NCI-H2029 treated with DMSO at 0.1 percent for 48 hours (cell line): Measurements from ENCODE around the gene HGD.
"Not testable (repeated sequence)": the region's sequence is repeated elsewhere in the genome, so short reads cannot be mapped to it uniquely, and the experiment has no call there.

Experiments
- DNase-seq: peaks from one replicate; lab custom pipeline; 2025; lab: John Stamatoyannopoulos, UW

Gene HGD, protein sequence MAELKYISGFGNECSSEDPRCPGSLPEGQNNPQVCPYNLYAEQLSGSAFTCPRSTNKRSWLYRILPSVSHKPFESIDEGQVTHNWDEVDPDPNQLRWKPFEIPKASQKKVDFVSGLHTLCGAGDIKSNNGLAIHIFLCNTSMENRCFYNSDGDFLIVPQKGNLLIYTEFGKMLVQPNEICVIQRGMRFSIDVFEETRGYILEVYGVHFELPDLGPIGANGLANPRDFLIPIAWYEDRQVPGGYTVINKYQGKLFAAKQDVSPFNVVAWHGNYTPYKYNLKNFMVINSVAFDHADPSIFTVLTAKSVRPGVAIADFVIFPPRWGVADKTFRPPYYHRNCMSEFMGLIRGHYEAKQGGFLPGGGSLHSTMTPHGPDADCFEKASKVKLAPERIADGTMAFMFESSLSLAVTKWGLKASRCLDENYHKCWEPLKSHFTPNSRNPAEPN

GRCh38 chr3:120682095-120682681, at the start of gene HGD:
Gene HGD (minus strand): TSS chr3:120682239. CDS start chr3:120682111, 128 bp downstream.
- no peak for DNase-seq

DNA sequence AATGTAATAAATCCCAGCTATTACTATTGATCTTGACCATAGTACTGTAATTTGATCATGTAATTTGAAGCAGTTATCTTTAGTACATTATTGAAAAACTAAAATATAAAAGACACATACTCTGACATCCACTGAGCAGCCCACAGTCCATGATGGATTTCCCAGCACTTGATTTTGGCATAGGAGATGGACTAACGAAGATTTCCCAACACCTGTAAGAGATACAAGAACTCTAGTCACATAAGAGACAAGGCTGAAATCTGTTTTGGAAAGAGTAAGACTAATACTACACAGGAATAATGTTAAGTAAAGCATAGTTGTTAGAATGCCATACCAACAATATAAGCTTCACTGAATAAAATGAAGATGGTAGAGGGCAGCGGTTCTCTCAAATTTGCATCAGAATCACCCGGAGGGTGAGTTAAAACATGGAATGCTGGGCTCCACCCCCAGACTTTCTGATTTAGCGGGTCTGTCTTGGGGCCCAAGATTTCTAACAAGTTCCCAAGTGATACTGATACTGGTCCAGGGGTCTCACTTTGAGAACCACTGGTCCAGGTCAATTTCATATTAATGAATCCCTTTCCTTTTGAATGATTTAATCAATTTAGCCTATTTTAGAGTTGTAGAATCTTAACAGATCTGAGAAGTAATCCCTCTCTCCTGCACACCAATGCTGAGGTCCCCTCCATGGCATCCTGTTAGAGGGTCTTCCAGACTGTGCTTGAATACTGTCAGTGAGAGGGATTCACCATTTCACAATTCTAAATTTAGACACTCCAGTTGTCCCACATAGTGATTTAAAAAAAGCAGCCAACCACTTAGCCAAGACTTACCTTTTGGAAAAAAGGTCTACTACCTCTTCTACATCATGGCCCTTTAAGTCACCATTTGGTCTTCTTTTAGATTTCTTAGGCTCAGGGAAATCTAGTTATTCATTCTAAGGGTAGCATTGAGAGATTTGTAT, 48.8 kb upstream of the HGD start:
- DNase-seq = no peak

DNA sequence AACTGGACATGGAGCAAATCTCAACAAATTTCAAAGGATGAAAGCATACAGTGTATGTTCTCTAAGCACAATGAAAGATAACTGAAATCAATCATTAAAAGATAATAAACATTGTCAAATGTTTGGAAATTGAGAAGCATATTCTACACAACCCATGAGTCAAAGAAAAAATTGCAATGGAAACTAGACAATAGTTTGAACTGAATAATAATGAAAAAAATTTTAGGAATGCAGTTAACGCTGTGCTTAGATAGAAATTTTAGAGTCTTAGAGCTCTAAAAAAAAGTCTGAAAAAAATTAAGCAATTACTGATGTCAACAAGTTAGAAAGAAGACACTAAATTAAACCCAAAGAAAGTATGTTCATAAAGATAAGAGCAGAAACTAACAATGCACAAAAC, 44.8 kb upstream of the HGD start:
- DNase-seq = no peak

GRCh38 chr3:120719167-120719834, 37.3 kb upstream of the HGD start:
- DNase-seq = not testable (repeated sequence)

GRCh38 chr3:120713262-120713661, 31.2 kb upstream of the HGD start:
- no peak for DNase-seq

DNA sequence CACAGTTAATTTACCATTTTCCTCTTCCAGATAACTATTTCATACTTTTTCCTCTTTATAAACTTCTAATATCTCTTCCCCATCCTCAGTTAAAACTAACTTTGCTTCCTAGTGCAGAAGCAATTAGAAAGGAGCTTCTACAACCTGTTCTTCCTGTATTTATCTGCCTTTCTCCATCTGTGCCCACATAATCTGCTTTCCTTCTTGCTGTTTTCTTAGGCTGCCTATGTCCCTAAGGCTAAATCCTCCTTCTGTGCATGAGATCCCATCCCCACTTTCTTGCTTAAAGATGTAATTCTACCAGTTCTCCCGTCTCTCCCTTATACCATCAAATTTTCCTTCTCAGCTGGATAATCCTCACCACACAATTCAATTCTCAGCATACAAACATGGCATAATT, 28.3 kb upstream of the HGD start:
- DNase-seq = no peak

- DNase-seq = no peak
Measured at GRCh38 chr3:120708408-120708807, 26.4 kb upstream of the HGD start.

DNA sequence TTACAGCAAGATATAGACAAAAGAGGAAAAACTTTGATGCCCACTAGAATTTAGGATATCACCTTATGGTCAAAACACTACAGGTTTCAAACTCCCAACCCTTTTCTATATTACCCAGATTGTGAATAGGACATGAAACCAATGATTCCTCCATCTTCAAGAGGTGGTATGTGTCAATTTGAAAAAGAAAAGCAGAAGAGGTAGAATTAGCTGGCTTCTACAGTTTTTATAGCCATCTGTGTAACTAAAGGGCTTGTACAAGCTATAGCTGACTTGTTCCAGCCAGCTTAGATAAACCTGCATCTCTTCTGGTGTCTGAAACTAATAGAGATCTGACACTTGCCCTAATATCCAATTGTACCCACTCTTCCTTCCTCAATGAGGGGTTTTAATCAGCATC, 24.9 kb upstream of the HGD start:
- no peak for DNase-seq

DNA sequence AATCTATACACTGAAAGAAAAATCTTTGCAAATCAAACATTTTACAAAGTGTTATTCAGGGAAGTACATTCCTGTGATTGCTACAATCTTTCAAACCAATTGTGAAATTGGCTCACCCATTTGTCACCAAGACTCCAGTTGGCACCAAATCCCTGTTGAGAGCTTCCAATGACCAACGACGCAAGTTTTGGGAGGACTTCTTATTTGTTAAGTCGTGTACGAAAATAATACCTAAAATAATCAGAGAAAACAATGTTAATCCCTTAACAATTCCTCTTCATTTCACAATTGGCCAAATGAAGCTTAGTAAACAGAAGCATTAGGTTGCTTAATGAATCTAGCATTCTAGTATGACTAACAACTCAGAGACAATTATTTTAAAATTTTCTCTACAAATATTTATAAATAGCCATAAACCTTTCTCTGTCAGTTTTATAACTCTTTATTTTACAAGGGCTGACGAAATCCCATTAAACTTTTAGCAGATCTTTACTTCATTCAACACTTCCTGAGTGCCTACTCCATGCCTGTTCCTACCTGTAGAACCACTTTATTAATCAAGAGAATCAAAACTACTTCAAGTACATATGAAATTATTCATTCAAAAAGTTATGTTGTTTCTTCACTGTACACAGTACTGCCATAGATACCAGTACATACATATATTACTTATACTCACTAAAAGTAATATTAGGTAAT, 24.0 kb upstream of the HGD start:
- no peak for DNase-seq

DNA sequence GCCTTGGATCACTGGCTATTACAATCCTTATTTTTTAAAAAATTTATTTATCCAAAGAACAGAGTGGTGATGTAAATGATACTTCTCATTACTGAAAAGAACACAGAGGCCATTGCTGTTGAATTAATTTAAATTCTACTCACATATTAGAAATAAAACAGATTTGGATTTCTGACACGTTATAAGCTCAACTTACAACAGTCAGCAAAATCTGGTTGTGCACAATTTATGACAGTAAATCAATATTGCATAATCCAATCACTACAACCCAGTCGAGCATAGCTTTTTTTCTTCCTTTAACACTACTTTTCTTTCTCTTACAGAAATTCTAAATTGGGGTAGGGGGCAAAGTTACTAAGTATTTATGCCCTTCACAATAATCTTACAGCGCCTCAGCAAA, 17.3 kb upstream of the HGD start:
- DNase-seq = no peak

DNA sequence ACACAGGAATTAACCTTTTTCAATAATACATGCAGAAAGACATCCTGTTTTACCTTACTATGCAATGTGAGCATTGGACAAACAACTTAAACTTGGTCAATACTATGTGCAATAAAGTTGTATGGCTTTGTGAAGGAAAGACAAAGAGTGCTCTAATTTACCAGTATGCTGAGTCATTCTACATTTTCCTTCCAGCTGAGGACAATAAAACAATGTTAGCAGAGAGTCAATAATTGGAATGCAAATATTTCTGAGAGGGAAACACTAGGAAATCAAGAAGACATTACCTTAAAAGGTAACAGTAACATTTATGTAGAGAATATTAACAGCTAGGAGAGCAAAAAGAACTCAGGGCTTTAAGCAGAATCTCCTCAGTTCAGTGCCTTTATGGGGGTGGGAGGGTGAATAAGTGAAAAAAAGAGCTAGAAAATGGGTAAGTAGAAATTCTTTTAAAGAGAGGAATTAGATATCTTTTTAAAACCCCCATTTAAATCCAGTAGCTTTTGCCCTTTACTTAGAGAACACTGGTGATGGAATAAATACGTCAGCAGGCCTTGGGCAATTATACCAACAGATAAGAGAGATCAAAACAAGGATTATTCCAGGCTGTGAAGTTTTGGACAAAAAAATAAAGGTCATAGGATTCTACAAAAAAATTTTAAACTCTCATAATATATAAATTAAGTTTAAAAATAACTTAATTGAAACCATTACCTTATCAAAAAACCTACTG, 11.6 kb upstream of the HGD start:
- peak; percentile 75 for DNase-seq

GRCh38 chr3:120689395-120689794, 7.4 kb upstream of the HGD start:
- no peak for DNase-seq

- no peak for DNase-seq
Measured at GRCh38 chr3:120688121-120688520, 6.1 kb upstream of the HGD start.

GRCh38 chr3:120685411-120685810, 3.4 kb upstream of the HGD start:
- DNase-seq = no peak

GRCh38 chr3:120684896-120685295, 2.9 kb upstream of the HGD start:
- no peak for DNase-seq

DNA sequence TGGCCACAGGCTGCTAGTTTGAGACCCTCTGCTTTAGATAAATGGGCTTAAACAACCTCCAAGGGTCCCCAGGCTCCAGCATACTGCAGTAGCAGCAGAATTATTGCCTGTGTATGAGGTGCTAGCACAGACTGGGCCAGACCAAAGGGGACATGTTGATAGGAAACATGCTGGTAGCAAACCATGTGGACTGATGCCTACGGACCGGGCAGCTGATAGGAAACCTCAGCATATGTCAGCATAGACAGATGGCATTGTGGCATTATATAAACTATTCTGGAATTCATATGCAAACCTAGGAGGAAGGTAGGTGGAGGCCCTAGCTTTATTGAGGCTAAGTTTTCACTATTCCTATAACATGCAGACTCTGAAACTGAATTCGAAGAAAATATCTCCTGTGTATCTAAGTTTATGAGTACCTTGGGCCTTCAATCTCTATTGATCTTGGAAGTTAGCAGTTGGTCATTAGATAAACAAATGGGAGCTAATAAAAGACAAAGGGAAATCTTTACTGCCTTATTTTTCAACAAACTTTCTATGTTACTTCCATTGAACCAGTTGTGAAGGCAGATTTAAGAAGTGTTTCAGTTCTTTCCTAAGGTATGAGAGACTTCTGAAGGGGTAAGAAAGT, 1.7 kb upstream of the HGD start:
- DNase-seq = no peak

GRCh38 chr3:120683213-120683612, 1.2 kb upstream of the HGD start:
- no peak for DNase-seq

DNA sequence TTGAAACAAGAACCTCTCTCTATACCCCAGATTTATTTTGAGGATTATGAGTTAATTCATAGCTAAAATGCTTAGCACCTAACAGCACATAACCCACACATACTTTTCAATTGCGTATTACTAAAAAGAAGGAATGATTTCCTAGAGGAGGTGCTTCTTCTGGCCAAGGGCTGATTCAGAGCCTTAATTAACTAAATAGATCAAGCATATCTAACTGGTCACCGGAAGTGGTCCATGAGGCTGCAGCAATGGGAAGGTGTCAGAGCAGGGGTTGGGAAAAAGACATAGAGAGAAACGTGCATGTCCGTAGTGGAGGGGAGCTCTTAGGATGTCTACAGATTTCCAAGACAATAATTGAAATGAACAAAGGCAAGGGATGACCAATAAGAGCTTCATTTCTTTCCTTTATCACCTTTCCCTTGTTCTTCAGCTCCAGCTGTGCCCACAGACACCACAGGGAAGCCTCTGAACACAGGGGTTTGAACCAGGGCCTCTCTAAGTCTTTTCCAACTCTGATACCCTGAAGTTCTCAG, 467 bp downstream of the HGD start:
- no peak for DNase-seq

DNA sequence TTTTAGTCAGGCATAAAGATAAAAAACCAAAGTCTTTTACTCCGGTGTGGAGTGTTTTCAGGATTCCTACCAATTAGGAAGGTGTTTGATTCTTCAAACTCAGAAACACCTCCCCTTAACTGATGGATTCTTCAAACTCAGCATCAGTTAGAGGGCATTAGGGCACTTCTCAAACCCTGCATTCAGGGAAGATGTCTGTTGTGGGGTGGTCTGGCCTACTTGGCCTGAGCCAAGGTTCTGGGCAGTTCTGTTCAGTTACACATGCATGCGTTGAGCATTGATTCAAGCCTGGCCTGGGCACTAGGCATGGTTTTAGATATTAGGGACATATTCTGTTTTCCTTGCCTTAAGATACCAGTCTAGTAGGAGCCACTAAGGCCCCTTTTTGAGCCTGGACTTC, 1.0 kb downstream of the HGD start:
- no peak for DNase-seq
